CD4-positive, alpha-beta T cell (primary cell): ENCODE data around the gene DHPS. TPM values are rescaled to one million over a fixed set of nuclear protein-coding genes. Genes with fewer than 3 reads are reported as not detected.

Source experiments
- ATAC-seq: fragments of 200-7000 bp; cut with Tn5 transposase; one replicate; pipeline ENCODE4 v1.10.0; 2022; ENCODE audit warnings: mild to moderate bottlenecking; ENCODE audit not compliant: poor library complexity
- CTCF ChIA-PET: fragments of 350-600 bp; sonication (Branson Sonifier 250); formaldehyde crosslinking; loops from one replicate; lab custom pipeline; 2021; ENCODE audit warnings: antibody characterized with exemption, inconsistent platforms; lab: Charles Lee
- POLR2A ChIA-PET: fragments of 350-600 bp; sonication (Branson Sonifier 250); formaldehyde crosslinking; loops from one replicate; lab custom pipeline; 2021; ENCODE audit warnings: antibody characterized with exemption, inconsistent platforms; lab: Charles Lee
- DNase-seq, 14 experiments: peaks; one replicate each; pipeline ENCODE4 v3.0.0-alpha.2; 2013 to 2020; ENCODE audit warnings: mixed read lengths in 2 of 14
- H3K27ac ChIP-seq, 2 donors: one replicate each; pipeline versions ENCODE4 v1.5.1 to v1.7.0; 2013; ENCODE audit warnings: low read length in 2 of 2, low read depth in 1 of 2, mild to moderate bottlenecking in 1 of 2
- H3K27me3 ChIP-seq, 2 experiments: 1 replicate in 1 of 2; 2 replicates in 1 of 2; pipeline versions ENCODE4 v1.6.1 to v1.7.0; 2013; ENCODE audit warnings: low read length in 2 of 2, control low read depth in 1 of 2, mild to moderate bottlenecking in 1 of 2, moderate library complexity in 1 of 2; ENCODE audit not compliant: insufficient read depth in 2 of 2, control insufficient read depth in 1 of 2
- H3K36me3 ChIP-seq: one replicate; pipeline ENCODE4 v1.6.1; 2013; ENCODE audit warnings: low read length, control low read depth; ENCODE audit not compliant: insufficient read depth
- H3K4me1 ChIP-seq: one replicate; pipeline ENCODE4 v1.6.1; 2013; ENCODE audit warnings: low read length, control low read depth; ENCODE audit not compliant: insufficient read depth
- H3K4me3 ChIP-seq: one replicate; pipeline ENCODE4 v1.5.1; 2013; ENCODE audit warnings: mild to moderate bottlenecking, low read length, moderate library complexity
- H3K9me3 ChIP-seq, 2 experiments: 1 replicate in 1 of 2; 2 replicates in 1 of 2; pipeline versions ENCODE4 v1.6.1 to v1.7.0; 2013; ENCODE audit warnings: low read length in 2 of 2, mild to moderate bottlenecking in 2 of 2, control low read depth in 1 of 2, moderate library complexity in 1 of 2; ENCODE audit not compliant: control insufficient read depth in 1 of 2, insufficient read depth in 1 of 2
- H3K27ac Mint-ChIP-seq: one replicate; pipeline ENCODE4 v1.8.0; 2020; ENCODE audit warnings: mixed read lengths
- H3K27me3 Mint-ChIP-seq: one replicate; pipeline ENCODE4 v1.8.0; 2021; ENCODE audit warnings: mixed read lengths
- H3K36me3 Mint-ChIP-seq: one replicate; pipeline ENCODE4 v1.8.0; 2021; ENCODE audit warnings: low read depth, mixed read lengths
- H3K4me1 Mint-ChIP-seq: one replicate; pipeline ENCODE4 v1.8.0; 2021; ENCODE audit warnings: low read depth, mixed read lengths
- H3K4me3 Mint-ChIP-seq: one replicate; pipeline ENCODE4 v1.8.0; 2020; ENCODE audit warnings: mild to moderate bottlenecking, mixed read lengths
- H3K9me3 Mint-ChIP-seq: one replicate; pipeline ENCODE4 v1.8.0; 2020; ENCODE audit warnings: mixed read lengths
- intact Hi-C, 2 experiments: fragments of 100-400 bp; cut with DNase I in 1 of 2; cut with micrococcal nuclease in 1 of 2; formaldehyde crosslinking; loops; one replicate each; pipeline versions ENCODE4 v1.15.1 to v1.9.0; 2023 to 2025; cut with DNase I, micrococcal nuclease
- total RNA-seq, 174 experiments: library from RNA in 2 of 174; stranded (reverse) in 2 of 174; gene quantifications; one replicate each; pipeline ENCODE4 v1.2.3 and lab custom pipeline; 2021 to 2026
- TF ChIP-seq, protein P1 (sequence below): fragments of 200-600 bp; IDR thresholded peaks from one replicate; pipeline ENCODE4 v1.8.0; 2022; ENCODE audit warnings: antibody characterized with exemption, mild to moderate bottlenecking

The DHPS gene
- total RNA-seq, 2 experiments from 2014 or later = 112 to 113 TPM

- Histone ChIP-seq H3K4me3 (no peak overlapping the region), H3K27me3 (no peaks in the 10 kb centered on the region), H3K4me1 (peaks cover 2% of the 10 kb centered on the region), H3K36me3 (peaks cover 64% of the 10 kb centered on the region), H3K27ac (no peak overlapping the region), H3K9me3 (peaks cover 9 to 23% of the 10 kb centered on the region in 2 experiments)
- Mint-ChIP-seq H3K9me3 (peaks cover 9% of the 10 kb centered on the region), H3K4me1 (peaks cover 17% of the 10 kb centered on the region), H3K4me3 (no peak overlapping the region), H3K27ac (no peak overlapping the region), H3K27me3 (no peaks in the 10 kb centered on the region), H3K36me3 (peaks cover 70% of the 10 kb centered on the region)
- ChIA-PET CTCF (no interaction called here), POLR2A (no interaction called here)
- ATAC-seq (no peak), DNase-seq (no peak)
- intact Hi-C loops = no loop called here
- TF ChIP-seq, protein P1, sequence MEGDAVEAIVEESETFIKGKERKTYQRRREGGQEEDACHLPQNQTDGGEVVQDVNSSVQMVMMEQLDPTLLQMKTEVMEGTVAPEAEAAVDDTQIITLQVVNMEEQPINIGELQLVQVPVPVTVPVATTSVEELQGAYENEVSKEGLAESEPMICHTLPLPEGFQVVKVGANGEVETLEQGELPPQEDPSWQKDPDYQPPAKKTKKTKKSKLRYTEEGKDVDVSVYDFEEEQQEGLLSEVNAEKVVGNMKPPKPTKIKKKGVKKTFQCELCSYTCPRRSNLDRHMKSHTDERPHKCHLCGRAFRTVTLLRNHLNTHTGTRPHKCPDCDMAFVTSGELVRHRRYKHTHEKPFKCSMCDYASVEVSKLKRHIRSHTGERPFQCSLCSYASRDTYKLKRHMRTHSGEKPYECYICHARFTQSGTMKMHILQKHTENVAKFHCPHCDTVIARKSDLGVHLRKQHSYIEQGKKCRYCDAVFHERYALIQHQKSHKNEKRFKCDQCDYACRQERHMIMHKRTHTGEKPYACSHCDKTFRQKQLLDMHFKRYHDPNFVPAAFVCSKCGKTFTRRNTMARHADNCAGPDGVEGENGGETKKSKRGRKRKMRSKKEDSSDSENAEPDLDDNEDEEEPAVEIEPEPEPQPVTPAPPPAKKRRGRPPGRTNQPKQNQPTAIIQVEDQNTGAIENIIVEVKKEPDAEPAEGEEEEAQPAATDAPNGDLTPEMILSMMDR = no peak
These were observed 54.7 kb downstream of the DHPS start for GRCh38 chr19:12626958-12627357.

Other genes with a start within 250 kb of the DHPS start
- gene ZNF443, start 240.9 kb downstream of the DHPS start, total RNA-seq = 1 to 10 TPM; 1.8 to 2.0 TPM
- 1 to 10 TPM; 3.5 to 3.7 TPM for gene ZNF709, start 197.1 kb downstream of the DHPS start, total RNA-seq
- gene ZNF564, start 130.4 kb downstream of the DHPS start, total RNA-seq = 10 to 100 TPM; 17.3 to 18.0 TPM
- gene ZNF490, start 71.1 kb downstream of the DHPS start, total RNA-seq = 1 to 10 TPM; 6.2 to 7.1 TPM
- 100 to 1,000 TPM; 102 to 103 TPM for gene ZNF791, start 71.0 kb downstream of the DHPS start, total RNA-seq
- gene MAN2B1, start 15.1 kb downstream of the DHPS start, total RNA-seq = 100 to 1,000 TPM in 1 of 2 experiments, 10 to 100 TPM in 1; 95.9 to 109 TPM
- gene WDR83, start 15.1 kb downstream of the DHPS start, total RNA-seq = 1 to 10 TPM; 6.5 to 6.6 TPM
- not detected for gene GNG14, start 6.1 kb upstream of the DHPS start, total RNA-seq
- 1 to 10 TPM; 2.2 to 2.4 TPM for gene FBXW9, start 14.8 kb upstream of the DHPS start, total RNA-seq
- 10 to 100 TPM; 47.3 to 47.4 TPM for gene TNPO2, start 42.1 kb upstream of the DHPS start, total RNA-seq
- gene TRIR, start 52.8 kb upstream of the DHPS start, total RNA-seq = 100 to 1,000 TPM; 194 to 201 TPM
- gene GET3, start 55.6 kb upstream of the DHPS start, total RNA-seq = 10 to 100 TPM; 13.9 to 14.5 TPM
- gene BEST2, start 69.9 kb upstream of the DHPS start, total RNA-seq = not detected
- 10 to 100 TPM; 14.8 to 17.0 TPM for gene HOOK2, start 93.7 kb upstream of the DHPS start, total RNA-seq
- 1,000 to 10,000 TPM; 2,467 to 2,518 TPM for gene JUNB, start 109.6 kb upstream of the DHPS start, total RNA-seq
- gene PRDX2, start 119.9 kb upstream of the DHPS start, total RNA-seq = 10 to 100 TPM; 59.7 to 65.9 TPM
- gene THSD8, start 120.2 kb upstream of the DHPS start, total RNA-seq = 1 to 10 TPM in 1 of 2 experiments, not detected in 1; 1.3 TPM
- 1 to 10 TPM; 1.5 to 2.7 TPM for gene RNASEH2A, start 124.7 kb upstream of the DHPS start, total RNA-seq
- gene RTBDN, start 152.7 kb upstream of the DHPS start, total RNA-seq = not detected
- gene MAST1, start 156.6 kb upstream of the DHPS start, total RNA-seq = under 1 TPM; 0.22 to 0.60 TPM
- gene DNASE2, start 199.6 kb upstream of the DHPS start, total RNA-seq = 10 to 100 TPM; 10.4 to 11.1 TPM
- not detected for gene KLF1, start 205.3 kb upstream of the DHPS start, total RNA-seq
- 10 to 100 TPM; 39.2 to 42.1 TPM for gene GCDH, start 209.3 kb upstream of the DHPS start, total RNA-seq
- 1 to 10 TPM; 2.1 to 3.5 TPM for gene SYCE2, start 237.4 kb upstream of the DHPS start, total RNA-seq